GM18873 (cell line): Measurements from ENCODE around the gene SLC6A19.

Experiments
- ATAC-seq: cut with Tn5 transposase; IDR thresholded peaks from one replicate; pipeline ENCODE4 v1.9.1; 2021; ENCODE audit warnings: mild to moderate bottlenecking, moderate library complexity, moderate number of reproducible peaks; ENCODE audit not compliant: unreplicated experiment, low FRiP score

SLC6A19 gene

GRCh38 chr5:1164696-1165630, 36.4 kb upstream of the SLC6A19 start:
- ATAC-seq = no peak

- no peak for ATAC-seq
Observed at GRCh38 chr5:1165864-1166263, 35.5 kb upstream of the SLC6A19 start.

DNA sequence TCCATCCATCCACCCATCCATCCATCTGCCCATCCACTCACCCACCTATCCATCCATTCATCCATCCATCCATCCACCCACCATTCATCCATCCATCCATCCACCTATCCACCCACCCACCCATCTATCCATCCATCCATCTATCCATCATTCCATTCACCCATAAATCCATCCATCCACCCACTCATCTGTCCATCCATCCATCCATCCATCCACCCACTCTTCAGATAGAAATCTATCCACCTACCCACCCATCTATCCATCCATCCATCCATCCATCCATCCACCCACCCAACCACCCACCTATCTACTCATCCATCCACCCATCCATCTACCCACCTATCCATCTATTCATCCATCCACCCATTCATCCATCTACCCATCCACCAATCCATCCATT, 35.0 kb upstream of the SLC6A19 start:
- ATAC-seq = no peak

DNA sequence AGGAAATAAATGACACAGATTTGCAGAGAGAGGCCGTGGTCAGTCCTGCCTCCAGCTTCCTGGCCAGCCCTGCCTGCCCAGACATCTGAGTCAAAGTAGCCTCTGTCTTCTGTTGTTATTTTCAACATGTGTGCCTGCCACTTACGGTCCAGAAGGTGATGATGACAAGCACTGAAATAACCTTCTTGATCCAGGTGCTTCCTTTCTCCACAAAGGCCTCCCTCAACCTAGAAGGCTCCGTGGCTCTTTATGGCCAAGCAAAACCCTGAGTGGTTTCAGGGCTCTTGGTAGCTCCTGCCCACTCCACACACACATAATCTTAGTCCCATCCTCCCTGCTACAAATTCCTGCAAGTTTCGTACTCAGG, 34.1 kb upstream of the SLC6A19 start:
- ATAC-seq = no peak

DNA sequence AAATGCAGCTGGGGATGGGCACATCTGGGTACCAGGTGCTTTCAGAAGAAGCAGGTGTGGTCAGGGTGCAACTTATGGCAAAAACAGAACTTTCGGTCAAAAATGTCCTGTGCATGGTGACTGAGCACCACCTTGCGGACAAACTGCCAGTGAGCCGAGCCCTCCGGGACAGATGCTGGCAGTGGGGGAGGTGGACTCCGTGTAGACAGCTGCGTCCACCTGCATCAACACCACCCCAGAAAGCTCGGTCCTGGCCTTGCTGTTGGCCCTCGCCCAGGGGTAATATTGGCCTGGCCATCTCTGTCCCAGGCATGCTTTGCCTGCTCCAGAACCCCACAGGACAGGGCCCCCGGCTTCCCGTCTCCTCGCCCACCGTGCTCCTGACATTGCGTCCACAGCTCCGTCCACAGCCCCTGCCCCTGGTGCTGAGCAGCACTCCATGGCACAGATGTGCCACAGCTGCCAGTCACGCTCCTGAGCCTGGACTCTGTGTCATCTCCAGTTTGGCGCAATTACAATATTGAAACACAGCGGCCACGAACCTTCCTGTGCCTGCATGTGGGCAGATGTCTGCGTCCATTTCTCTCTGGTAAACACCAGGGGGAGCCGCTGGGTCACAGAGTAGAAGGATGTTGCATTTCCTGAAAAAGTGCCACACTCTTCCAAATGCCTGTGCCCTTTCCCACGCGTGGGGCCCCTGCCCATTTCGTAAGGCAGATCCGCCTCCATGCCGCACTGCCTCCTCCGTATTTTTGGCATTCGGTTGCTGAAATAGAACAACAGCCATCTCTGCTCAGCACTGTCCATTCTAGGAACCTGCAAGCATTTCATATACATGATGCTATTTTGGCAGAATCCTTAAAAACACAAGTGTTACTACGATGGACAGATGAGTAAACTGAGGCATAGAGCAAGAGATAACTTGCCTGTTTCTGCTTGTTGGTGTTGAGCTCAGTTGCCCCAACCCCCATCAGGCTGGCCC, 33.4 kb upstream of the SLC6A19 start:
- ATAC-seq = no peak

DNA sequence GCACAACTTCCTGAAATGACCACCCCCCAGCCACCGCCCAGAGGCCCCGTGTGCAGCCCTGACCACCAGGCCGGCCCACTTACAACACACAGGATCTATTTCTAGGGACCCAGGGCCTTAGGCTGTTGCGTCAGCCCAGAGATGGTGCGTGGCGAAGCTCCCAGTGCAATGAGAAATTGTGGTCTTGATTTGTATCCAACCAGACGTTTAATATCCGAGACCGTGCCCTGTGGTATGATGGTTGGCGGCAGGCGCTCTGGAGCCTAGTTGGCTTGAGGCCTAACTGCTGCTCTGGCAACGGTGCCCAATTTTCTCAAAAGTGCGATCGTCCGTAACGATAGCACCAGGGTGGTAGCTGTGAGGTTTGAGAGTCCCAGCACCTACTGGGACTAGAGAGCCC, 32.6 kb upstream of the SLC6A19 start:
- ATAC-seq = no peak

GRCh38 chr5:1169211-1170115, 31.9 kb upstream of the SLC6A19 start:
- ATAC-seq = no peak

GRCh38 chr5:1171340-1171941, 30.0 kb upstream of the SLC6A19 start:
- no peak for ATAC-seq

GRCh38 chr5:1172007-1172581, 29.3 kb upstream of the SLC6A19 start:
- ATAC-seq = no peak

GRCh38 chr5:1172670-1173404, 28.6 kb upstream of the SLC6A19 start:
- no peak for ATAC-seq

- ATAC-seq = no peak
Observed at GRCh38 chr5:1173485-1174070, 27.8 kb upstream of the SLC6A19 start.

DNA sequence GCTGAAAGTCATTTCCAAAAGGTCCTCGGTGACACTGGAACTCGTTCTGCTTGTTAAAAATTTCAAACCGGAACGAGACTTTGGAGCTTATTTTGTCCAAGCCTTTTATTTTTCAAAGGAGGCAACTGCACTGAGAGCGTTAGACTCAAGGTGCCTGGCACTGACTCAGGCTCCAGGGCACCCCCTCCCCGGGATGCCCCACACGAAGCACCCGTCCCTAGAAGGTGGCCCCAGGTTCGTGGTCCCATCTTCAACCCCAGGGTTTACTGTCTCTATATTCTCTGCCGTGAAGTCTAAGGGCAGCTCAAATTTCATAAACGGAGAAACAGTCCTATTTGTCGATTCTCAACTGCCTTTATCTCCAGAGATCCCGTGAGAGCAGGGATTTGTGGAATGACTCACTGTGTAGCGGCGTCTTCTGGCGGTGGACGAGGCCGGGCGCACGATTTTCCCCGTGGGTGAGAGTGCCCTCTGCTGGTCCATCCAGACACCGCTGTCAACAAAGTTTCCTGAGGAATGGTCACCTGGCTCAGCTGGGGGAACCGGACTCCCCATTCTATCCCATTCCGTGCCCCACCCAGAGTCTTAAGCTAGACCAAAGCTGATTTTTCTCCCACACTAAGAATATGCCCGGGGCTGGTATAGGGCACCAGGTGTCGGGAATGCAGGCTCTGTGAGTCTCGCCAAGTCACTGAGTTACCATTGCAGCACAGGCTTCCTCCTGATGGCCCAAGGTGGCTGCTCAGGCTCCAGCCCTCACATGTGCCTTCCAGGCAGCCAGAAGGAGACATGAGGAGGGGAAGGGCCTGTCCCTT, 27.1 kb upstream of the SLC6A19 start:
- ATAC-seq = no peak

DNA sequence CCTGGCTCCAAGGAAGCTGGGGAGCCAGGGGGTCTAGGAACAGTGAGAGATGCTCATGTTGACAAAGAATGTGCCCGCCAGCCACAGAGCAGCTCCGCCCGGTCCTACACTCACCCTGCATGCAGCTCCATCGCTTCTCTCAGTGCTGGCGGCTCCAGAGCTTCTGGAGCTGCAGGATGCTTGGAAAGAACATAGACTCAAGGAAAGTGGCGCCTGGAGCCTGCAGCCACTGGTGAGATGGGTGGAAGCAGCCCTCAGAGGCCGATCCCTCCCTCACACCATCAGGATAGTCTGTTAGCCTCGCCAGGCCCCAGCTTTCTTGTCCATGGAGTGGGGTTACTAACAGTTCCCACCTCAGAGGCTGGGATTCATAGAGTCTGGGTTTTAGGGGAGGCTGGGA, 26.4 kb upstream of the SLC6A19 start:
- ATAC-seq = no peak

GRCh38 chr5:1175801-1176472, 25.5 kb upstream of the SLC6A19 start:
- ATAC-seq = no peak

DNA sequence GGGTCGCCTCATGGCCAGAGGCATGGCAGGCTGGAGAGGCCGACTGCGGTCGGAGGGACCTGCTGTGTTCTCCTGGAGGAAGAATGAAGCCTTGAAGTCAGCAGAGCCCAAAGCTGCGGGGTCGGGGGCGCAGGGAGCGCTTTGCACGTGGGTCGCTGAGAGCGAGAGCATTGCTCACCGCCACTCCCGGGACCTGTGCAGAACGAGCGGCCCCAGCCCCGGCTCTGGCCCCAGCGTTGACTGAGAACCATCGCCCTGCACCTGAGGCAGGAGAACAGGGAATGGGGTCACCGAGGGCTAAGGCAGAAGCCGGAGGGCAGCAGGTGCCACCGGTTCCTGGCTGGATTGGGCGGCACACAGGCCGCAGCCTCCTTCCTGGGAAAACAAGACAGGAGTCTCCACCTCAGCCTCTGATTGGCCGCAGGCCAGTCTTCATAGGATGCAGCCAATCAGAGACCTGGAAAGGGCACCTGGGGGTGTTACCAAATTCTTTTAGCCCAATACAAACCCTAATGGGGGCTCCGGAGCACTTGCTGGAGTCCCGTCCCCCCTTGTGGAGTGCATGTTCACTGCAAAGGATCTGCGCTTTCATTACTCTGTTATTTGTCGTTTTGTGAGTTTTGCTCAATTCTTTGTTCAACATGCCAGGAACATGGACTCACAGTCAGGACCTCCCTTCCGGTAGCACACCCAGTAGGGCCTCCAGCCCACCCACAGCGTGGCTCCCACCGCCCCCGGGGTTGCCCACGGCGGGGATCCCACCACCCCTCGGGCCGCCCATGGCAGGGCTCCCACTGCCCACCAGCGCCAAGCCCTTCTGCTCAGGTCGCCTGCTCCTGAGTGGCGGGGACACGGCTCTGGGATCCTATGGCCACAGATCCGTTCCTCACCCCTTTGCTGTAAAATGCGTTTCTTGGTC, 24.7 kb upstream of the SLC6A19 start:
- ATAC-seq = no peak
